ENCODE data around the gene SH3BP1. TPM values are rescaled to one million over a fixed set of nuclear protein-coding genes. Genes with fewer than 3 reads are reported as not detected.

SH3BP1 gene
- total RNA-seq, 1 donor from 2014 or later: 31.9 TPM

GRCh38 chr22:37697538-37697835, 58.0 kb downstream of the SH3BP1 start:
- no peak for TF ChIP-seq CTCF (IDR thresholded peaks at IDR 0.05; ENCODE audit: unreplicated experiment)
- no peak overlapping the region for H3K27ac Mint-ChIP-seq
- DNase-seq (ENCODE audit: low spot score in 2 of 2, unreplicated experiment in 2 of 2): no peak

GRCh38 chr22:37701141-37701786, 61.8 kb downstream of the SH3BP1 start:
- TF ChIP-seq CTCF (IDR thresholded peaks at IDR 0.05; ENCODE audit: unreplicated experiment): no peak
- Mint-ChIP-seq H3K27ac (no peak overlapping the region), H3K4me3 (no peak overlapping the region), H3K4me1 (peaks cover 9% of the 10 kb centered on the region), H3K27me3 (ENCODE audit: low read depth) (no peaks in the 10 kb centered on the region), H3K9me3 (no peaks in the 10 kb centered on the region), H3K36me3 (peaks cover 9% of the 10 kb centered on the region)
- DNase-seq (ENCODE audit: low spot score in 2 of 2, unreplicated experiment in 2 of 2): no peak

More at GRCh38 chr22:37697538-37697835, 58.0 kb downstream of the SH3BP1 start:
- Mint-ChIP-seq H3K9me3 (no peaks in the 10 kb centered on the region), H3K4me3 (peak overlapping the region; percentile 79), H3K27me3 (ENCODE audit: low read depth) (no peaks in the 10 kb centered on the region), H3K36me3 (peaks cover 10% of the 10 kb centered on the region), H3K4me1 (peaks cover 14% of the 10 kb centered on the region)

- Mint-ChIP-seq H3K27ac (no peak overlapping the region), H3K4me3 (no peak overlapping the region), H3K9me3 (no peaks in the 10 kb centered on the region), H3K4me1 (no peaks in the 10 kb centered on the region), H3K27me3 (ENCODE audit: low read depth) (no peaks in the 10 kb centered on the region), H3K36me3 (peaks cover 11% of the 10 kb centered on the region)
- TF ChIP-seq CTCF (IDR thresholded peaks at IDR 0.05; ENCODE audit: unreplicated experiment): no peak
- no peak for DNase-seq (ENCODE audit: low spot score in 2 of 2, unreplicated experiment in 2 of 2)
These were observed 64.4 kb downstream of the SH3BP1 start for GRCh38 chr22:37703906-37704305.

GRCh38 chr22:37704645-37705044, 65.2 kb downstream of the SH3BP1 start:
- H3K9me3 Mint-ChIP-seq: peaks cover under 1% of the 10 kb centered on the region
- no peaks in the 10 kb centered on the region for H3K4me1 Mint-ChIP-seq
- H3K27ac Mint-ChIP-seq: no peak overlapping the region
- H3K27me3 Mint-ChIP-seq (ENCODE audit: low read depth): no peaks in the 10 kb centered on the region
- peaks cover 12% of the 10 kb centered on the region for H3K36me3 Mint-ChIP-seq
- TF ChIP-seq CTCF (IDR thresholded peaks at IDR 0.05; ENCODE audit: unreplicated experiment): no peak
- DNase-seq (ENCODE audit: low spot score in 2 of 2, unreplicated experiment in 2 of 2): no peak
- no peak overlapping the region for H3K4me3 Mint-ChIP-seq

- peaks cover 4% of the 10 kb centered on the region for H3K9me3 Mint-ChIP-seq
- no peaks in the 10 kb centered on the region for H3K27me3 Mint-ChIP-seq (ENCODE audit: low read depth)
- TF ChIP-seq CTCF (IDR thresholded peaks at IDR 0.05; ENCODE audit: unreplicated experiment): no peak
- peaks cover 15% of the 10 kb centered on the region for H3K36me3 Mint-ChIP-seq
- no peak overlapping the region for H3K27ac Mint-ChIP-seq
- no peak for DNase-seq (ENCODE audit: low spot score in 2 of 2, unreplicated experiment in 2 of 2)
- H3K4me1 Mint-ChIP-seq: no peaks in the 10 kb centered on the region
- no peak overlapping the region for H3K4me3 Mint-ChIP-seq
These were observed 65.7 kb downstream of the SH3BP1 start for GRCh38 chr22:37705205-37705604.

Other genes starting within 250 kb of the SH3BP1 start
- 4.1 to 4.2 TPM (median 4.1 TPM) in 3 replicates for gene ELFN2, start 212.2 kb upstream of the SH3BP1 start, total RNA-seq
- gene MFNG, start 153.3 kb upstream of the SH3BP1 start, total RNA-seq: 0.83 to 0.97 TPM (median 0.91 TPM) in 3 replicates
- 12.2 to 13.6 TPM (median 13.1 TPM) in 3 replicates for gene CARD10, start 120.3 kb upstream of the SH3BP1 start, total RNA-seq
- gene CDC42EP1, start 79.2 kb upstream of the SH3BP1 start, total RNA-seq: 38.5 to 39.1 TPM (median 38.8 TPM) in 3 replicates
- 0.43 to 0.64 TPM (median 0.54 TPM) in 3 replicates for gene LGALS2, start 59.6 kb upstream of the SH3BP1 start, total RNA-seq
- 96.6 to 107 TPM (median 96.6 TPM) in 3 replicates for gene GGA1, start 30.8 kb upstream of the SH3BP1 start, total RNA-seq
- 15.6 to 16.5 TPM (median 16.1 TPM) in 3 replicates for gene PDXP, start 19.1 kb downstream of the SH3BP1 start, total RNA-seq
- gene LGALS1, start 36.0 kb downstream of the SH3BP1 start, total RNA-seq: 238 to 262 TPM (median 242 TPM) in 3 replicates
- 23.9 to 25.2 TPM (median 24.8 TPM) in 3 replicates for gene NOL12, start 46.7 kb downstream of the SH3BP1 start, total RNA-seq
- gene TRIOBP, start 57.4 kb downstream of the SH3BP1 start, total RNA-seq: 69.2 to 76.1 TPM (median 71.4 TPM) in 3 replicates
- 9.8 to 13.2 TPM (median 12.5 TPM) in 3 replicates for gene GCAT, start 168.3 kb downstream of the SH3BP1 start, total RNA-seq
- 0.22 to 0.31 TPM in 2 of 3 replicates, not detected in the other for gene GALR3, start 183.7 kb downstream of the SH3BP1 start, total RNA-seq
- 16.1 to 18.4 TPM (median 17.1 TPM) in 3 replicates for gene ANKRD54, start 204.7 kb downstream of the SH3BP1 start, total RNA-seq
- 633 to 642 TPM (median 639 TPM) in 3 replicates for gene EIF3L, start 209.8 kb downstream of the SH3BP1 start, total RNA-seq